Activated CD8-positive, alpha-beta memory T cell treated with anti-CD3 and anti-CD28 coated beads for 48 hours (primary cell): Measurements from ENCODE around the gene THSD4.

Source experiments
- DNase-seq, 3 experiments: peaks; one replicate each; pipeline ENCODE4 v3.0.0-alpha.2; 2020; ENCODE audit warnings: low read depth in 2 of 3, low spot score in 2 of 3

Gene THSD4

DNA sequence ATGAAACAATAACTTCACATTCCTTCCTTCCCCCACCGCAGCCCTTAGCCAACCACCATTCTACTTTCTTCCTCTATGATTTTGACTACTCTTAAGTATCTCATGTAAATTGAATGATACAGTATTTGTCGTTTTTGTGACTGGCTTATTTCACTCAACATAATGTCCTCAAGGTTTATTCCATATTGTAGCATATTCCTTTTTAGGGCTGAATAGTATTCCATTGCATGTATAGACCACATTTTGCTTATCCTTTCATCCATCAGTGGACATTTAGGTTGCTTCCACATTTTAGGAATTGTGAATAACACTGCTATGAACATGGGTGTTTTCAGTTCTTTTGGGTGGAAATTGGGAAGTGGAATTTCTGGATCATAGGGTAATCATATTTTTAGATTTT is 106.1 kb downstream of the THSD4 start:
- DNase-seq = no peak

DNA sequence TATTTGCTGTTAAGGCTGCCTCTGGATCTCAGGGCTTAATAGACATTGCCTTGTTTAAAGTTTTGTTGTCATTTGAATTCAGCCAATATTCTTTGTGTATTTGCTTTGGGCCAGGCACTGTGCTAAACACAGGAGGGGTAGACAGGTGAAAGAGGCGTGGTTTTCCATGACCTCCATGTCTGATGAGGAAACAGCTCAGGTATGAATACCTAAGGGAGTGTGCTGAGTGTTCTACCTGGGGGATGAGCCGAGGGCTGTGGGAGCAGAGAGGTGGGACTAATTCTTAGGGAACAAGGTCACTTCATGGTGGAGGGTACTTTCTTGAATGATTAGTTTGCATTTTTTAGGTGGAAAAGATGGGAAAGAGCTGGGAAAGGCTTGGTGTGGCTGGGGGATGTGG is 108.2 kb downstream of the THSD4 start:
- no peak for DNase-seq

DNA sequence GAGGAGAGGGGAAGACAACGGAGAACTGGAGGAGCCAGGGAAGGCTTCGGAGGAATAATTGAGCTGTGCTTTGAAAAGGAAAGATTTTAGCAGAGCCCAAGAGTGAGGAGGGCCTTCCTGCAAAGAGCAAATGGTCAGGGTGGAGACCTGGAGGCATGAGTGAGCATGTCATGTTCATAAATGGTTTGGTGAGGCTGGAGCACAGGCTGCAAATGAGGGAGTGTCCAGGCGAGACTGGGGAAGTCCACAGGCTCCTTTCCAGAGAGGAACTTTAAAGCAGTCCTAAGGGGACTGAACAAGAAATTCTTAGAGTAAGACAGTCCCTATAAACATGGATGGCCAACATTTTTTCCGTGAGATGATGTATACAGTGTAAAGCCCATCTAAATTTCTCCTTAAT is 108.8 kb downstream of the THSD4 start:
- no peak for DNase-seq

DNA sequence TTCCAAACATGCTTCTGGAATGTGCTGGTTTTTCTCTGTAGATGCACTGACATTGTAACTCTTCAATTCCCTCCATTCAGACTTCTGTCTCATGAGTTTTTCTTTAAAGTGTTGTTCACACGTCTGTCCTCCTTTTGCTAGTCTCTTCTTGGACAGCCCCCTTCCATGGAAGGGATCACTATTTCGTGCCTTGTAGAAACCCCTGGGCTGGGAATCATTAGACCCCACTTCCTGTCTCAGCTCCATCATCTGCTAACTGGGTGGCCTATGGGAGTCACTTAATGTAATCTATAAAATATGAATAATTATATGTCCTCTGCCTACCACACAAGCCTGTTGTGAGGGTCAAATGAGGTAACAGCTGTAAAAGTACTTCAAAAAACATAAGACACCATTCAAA is 110.6 kb downstream of the THSD4 start:
- DNase-seq = no peak

DNA sequence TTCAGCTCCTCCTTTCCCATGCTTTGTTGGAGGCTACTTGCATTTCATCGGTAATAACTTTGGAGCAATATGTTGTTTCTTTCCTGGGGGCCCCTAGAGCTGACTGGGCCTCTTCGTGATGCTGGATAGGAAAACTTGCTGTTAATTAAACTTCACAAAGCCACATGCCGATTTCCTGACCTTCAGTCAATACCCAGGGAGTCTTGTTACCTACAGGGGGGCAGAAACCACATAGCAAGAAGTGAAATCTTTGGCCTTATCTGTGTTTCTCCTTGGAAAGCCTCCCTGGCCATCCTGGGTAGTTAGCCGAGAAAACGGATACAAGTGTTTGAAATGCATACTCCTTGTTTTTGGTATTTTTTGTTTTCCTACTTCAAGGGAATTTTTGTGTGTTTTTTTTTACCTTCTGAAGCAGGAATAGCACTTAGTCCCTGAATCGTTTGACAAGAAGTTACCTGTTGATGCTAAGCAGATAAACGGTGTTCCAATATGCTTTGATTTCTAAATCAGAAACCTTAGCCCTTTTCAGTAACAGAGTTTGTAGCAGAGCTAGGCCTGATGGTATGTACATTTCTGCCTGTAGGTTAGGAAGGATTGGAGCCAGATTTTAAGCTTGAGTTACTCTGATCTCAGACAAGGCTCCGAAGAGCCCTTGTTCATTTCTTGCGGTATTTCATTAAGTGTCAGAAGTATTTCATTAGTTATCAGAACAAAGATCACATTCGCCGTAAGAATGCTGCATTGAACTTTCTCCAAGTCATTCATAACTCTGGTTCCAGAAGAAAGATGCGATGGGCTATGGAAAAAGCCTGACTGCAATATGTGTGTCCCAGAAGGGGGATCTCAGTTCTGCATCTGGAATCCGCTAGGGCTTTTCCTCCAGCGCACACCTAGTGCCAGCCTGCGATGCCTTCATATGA is 111.5 kb downstream of the THSD4 start:
- no peak for DNase-seq

DNA sequence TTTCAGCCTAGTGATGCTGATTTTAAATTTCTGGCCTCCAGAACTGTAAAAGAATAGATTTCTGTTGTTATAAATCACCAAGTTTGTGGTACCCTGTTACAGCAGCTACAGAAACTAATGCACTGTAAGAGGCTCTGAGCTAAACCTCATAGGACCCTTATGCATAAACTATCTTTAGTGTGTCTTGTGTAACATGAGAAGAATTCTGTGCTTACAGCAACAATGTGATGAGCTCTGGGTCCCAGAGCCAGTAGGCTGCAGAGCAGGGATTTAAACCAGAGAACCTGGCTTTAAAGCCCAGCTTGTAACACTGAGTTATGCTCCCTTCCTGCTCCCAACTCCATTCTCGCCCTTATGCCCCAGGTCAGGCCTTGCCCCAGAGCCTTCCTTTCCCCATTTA is 113.1 kb downstream of the THSD4 start:
- no peak for DNase-seq

DNA sequence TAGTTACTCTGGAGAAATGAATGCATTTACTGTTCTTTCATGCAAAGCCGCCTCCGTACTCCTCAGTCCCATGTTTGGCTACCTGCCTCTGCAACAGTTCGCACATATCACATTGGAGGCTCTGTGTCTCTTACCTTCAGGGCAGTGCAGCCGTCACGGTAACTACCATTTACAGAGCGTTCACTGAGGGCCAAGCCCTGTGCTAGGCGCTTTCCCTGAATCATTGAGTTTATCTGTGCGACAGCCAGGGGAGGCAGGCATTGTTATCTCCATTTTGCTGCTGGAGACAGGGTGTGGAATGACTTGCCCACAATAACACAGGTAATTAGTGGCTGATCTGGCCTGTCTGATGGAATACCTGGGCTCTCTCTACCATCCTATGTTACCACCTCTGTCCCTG is 115.0 kb downstream of the THSD4 start:
- DNase-seq = no peak

DNA sequence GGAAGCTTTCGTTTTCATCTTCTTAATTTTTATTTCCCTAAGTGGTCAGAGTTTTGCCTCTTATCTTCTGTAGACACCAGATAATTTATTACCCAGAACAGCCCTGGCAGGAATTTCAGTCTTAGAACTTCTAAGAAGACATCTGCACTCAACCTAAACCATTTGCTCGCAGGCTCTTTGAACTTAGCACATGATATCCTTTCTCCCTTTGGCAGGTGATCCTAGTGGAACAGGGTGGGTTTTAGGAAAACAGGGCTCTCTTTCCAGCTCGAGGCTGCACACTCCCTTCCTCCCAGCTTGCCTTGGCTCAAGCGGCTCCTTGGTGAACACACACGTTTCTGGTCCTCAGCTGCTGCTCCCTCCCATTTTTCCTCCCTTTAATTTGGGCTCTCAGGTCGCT is 116.5 kb downstream of the THSD4 start:
- DNase-seq = no peak

DNA sequence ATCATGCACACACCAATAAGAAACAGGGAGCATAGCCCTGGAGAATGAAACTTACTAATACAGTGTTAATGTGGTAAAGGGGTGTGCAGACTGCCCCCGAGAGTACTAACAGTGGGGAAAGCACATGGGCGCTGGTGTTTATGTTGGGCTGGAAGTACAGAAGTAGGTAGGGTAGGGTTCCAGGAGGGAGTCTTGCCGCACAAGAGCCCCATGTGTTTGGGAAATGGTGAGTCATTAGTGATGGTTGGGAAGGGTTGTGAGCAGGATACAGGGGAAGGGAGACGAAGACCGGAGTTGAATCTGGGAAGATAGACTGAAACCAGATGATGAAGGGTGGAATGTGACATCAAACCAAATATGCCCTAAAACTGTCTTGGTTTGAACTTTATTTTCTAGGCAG is 117.1 kb downstream of the THSD4 start:
- DNase-seq = no peak

DNA sequence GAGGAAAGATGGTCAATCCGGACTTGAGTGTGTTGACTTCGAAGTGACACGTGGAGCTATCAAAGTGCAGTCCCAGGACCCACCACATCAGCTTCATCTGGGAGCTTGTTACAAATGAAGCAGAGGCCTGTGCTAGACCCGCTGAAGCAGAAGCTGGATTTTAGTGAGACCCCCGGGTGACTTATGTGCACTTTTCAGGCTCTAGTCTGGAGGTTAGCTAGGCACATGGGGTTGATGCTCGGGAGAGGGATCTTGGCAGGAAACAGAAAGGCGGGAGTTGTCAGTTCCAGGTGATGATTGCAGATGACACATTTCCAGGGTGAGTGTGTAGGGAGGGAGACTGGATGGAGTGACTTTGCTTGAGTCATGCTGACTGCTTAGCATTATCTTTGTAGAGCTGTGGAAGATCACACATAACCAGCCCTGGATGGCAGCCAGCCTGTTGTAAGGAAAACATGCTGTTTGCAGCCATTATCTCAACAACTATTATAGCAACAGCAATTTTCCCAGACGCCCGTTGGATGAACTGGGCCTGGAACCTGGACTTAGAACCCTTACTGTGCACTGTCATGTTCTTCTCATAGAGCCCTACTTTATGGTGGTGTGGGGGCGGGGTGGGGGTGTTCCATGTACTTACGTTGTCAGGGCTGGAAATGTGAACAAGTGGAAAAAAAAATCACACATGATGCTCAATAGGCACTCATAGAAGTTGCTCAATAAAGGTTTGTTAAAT is 122.4 kb downstream of the THSD4 start:
- DNase-seq = no peak

DNA sequence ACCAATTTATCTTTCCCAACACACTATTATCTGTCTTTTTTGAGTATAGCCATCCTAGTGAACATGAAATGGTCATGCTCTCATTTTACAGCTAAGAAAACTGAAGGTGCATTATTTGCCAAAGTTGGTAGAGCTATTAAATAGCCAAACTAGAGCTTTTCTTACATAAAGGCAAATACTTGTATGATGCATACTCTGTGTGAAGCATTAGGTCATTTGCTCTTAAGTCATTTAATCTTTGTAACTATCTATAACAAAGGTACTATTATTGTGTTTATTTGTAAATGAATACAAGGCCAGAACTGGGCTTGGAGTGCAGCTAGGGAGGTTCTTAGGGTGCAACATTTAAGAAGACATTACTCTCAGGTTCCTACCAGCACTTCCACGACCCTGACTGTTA is 123.7 kb downstream of the THSD4 start:
- DNase-seq = no peak

DNA sequence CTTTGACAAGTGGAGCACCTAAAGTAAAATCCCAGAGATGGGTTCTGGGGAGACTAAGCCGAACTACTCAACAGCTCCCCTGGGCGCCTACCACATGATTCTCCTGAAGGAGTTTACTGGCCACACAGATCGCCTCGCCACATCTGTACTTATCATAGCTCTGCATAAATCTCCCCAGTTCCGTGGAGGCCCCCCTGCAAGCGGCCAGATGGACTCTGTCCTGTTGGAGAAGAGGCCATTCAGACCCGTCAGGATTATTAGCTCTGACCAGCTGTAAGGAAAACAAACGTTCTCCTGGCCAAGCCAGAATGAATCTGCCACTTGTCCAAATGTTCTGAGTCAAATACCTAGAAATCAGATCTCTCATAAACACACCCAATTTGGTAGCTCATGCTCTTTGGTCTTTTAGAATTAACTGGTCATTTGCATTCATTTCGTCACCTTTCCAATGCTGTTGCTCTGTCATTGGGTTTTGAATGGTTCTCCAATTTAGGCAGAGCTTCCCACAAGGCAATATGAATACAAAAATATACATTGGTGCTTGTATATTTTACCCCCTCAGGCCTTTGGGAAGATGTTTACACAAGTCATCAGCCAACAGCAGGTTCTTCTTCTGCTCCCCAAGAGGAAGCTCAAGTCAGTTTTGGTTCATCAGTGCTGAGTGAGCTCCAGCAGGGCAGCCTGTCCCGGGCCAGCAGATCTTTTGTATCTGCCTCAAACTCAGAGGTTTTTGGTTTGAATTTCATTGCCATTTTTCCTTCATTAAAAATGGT is 124.5 kb downstream of the THSD4 start:
- no peak for DNase-seq

DNA sequence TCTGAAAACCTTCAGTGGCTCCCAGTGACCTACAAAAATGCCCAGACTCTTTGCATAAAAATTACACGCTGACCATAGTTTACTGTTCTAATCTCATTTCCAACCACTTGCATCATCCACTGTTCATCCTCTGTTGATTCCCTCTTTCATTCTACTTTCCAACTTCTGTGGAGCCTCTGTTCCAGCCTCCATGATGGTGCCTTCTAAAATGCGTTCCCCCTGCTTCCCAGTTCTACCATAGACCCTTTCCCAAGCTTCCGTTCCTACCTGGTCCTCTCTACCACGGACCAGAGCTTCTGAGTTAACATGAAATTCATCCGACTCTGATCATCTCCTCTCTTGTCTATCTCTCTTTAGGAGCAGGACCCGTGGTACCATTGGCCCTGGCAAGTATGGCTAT is 127.0 kb downstream of the THSD4 start:
- no peak for DNase-seq

DNA sequence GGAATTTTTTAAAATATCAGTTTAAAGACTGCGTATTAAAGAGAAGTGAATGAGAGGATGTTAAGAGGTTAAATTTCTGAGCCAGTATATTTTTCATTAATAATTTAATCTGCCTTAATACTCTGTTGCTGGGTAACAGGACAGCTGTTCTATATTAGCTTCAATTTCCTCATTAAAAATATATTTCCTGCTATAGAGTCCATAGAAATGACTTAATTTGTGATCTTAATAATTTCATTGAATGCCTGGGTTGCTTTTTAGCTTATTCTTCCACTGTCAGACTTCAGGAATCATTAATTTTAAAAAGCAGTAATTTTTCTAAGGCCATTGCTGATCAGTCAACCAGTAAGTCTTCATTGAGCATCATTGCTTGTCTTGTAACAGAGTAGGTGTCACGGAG is 129.0 kb downstream of the THSD4 start:
- no peak for DNase-seq

DNA sequence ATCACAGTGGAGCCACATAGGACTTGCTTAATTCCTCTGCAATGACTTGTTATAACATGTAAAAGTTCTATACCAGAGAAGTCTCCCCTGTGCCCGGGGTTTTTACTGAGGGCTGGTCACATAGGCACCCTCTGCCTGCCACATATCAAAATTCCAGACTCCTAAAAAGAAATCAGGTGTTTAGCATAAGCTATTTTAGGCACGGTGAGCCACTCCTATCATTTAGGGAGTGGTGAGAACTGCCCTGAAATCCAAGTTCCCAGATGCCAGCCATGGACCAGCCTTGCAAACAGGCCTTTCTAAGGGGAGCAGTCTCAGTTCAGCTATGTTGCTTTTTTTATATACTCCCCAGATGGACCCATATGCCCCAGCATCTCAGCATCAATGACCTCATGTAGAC is 130.3 kb downstream of the THSD4 start:
- no peak for DNase-seq

DNA sequence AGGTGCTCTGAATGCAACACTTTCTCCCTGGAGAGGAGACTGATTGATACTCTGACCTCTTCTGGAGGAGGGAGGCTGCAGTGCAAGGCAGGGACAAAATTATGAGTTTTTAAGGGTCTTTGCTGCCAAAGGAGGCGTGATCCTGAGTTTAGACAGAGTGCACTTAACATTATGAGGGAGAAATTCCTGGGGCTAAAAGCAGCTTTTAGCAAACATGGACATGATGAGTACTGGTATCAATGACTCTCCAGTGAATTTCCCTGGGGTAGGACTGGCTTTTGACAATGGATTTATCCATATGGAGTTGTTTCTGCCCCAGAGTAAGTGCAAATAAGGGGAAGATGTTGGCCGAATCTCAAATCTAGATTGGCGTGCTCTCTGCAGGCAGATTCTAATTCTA is 133.1 kb downstream of the THSD4 start:
- DNase-seq = no peak

DNA sequence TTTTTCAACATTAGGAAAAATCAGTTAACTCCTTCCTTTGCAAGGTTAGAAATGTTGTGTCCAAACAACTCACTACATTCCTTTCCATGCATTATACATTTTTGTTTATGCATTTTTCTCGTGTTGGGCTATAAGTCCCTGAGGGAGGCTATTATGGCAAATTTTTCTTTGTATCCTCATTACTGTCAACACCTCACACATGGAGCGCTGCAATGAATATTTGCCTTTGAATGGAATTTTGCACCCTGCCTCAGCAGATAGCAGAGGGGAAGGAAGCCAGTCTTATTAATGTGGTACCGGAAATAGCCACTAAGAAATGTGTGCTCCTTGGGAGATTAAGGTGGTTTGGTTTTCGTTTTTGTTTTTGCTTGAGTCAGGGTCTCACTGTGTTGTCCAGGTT is 134.7 kb downstream of the THSD4 start:
- DNase-seq = no peak

DNA sequence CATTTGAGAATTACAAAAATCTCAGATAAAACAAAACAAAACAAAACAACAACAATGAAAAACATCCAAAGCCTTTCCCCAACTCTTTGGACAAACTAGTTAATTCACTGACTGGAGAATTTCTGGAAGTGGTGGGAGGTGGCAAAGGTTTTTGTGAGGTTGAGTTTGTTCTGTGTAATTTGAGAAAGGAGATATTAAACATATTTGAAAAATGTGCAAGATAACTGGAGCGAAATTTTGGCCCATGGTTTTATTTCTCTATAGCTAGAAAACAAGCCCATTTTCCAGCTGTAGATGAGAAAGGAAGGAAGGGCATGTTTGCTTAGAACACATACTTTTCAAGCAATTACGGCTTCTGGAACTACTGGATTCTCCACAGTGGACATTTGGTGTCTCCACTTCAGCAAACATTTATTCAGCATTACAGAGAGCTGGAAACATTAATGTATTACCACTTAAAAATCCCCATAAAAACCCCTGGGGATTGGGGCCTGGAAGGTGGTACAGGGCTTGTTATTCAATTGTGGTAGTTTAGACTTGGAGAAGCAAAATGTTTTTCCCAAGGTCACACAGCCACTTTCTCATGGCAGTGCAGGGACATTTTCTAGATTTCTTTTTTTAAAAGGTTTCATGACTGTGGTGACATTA is 135.8 kb downstream of the THSD4 start:
- DNase-seq = no peak

DNA sequence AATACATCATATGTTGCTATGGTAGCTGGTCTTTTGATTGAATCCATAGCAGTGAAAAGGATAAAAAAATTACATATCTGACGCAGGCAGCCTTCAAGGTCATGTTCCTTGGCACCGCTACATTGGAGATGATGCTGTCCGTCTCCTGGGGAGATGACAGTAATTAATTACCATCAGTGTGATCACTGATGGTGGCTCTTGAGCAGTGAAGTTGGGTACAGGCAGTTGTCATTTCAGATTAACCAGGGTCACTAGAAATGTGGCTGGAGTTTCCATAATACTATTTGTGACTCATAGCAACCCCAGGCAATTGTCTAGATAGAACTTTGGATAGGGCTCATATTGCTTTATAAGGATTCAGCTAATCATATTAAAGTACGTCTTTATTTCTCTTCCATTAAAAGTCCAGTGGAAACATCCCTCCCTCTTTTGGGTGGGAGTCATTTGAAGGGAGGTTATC is 136.3 kb downstream of the THSD4 start:
- DNase-seq = no peak

DNA sequence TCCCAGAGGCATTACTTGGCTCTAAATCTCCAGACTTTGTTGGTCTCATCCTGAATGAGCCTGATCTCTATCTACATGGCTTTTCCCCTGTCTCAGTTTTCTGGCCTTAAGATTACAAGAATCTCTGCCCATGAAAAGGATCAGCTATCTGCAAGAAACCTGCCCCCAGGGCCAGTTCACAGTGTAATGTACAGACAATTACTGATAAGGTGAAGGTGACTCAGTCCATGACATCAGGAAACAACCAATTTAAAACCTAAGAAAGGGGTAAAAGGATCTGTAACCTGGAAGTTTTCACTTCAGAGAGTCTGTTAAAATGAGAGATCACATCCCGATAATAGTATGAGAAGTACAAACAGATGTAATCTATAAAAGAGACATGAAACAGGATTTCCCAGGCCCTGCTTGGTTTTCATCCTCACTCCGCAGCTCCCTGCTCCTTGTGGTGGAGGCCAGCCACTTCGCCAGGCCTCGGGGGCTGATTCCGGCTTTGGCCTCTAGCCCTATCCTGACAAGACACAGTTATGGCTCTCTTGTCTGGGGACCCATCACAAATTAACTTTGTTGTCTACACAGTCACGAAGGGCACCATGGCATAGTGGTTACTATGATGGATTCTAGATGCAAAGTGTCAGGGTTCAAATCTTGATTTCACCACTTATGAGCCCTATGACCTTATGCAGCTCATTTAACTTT is 136.9 kb downstream of the THSD4 start:
- no peak for DNase-seq

DNA sequence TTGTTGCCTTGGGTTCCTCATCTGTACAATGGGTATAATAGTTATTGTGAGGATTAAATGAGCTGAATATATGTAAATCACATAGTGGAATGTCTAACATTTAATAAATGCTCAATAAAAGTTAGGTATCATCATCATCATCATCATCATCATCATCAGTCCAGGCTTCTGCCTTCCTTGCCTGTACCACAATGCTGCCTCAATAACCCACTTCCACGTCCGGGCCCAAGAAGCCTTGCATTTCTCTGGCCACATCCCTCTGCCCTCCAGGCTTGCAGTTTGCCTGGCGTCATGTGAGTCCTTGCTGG is 137.4 kb downstream of the THSD4 start:
- DNase-seq = no peak
